HG03097 (cell line): Measurements from ENCODE around the gene LSM8.
A peak's percentile ranks its signal among the peaks of the same experiment; 100 is the strongest.
"Not testable (repeated sequence)": the region's sequence is repeated elsewhere in the genome, so short reads cannot be mapped to it uniquely, and the experiment has no call there.

ENCODE experiments used
- ATAC-seq: cut with Tn5 transposase; IDR thresholded peaks from one replicate; pipeline ENCODE4 v1.9.1; 2021; ENCODE audit not compliant: unreplicated experiment, low FRiP score

LSM8 gene

DNA sequence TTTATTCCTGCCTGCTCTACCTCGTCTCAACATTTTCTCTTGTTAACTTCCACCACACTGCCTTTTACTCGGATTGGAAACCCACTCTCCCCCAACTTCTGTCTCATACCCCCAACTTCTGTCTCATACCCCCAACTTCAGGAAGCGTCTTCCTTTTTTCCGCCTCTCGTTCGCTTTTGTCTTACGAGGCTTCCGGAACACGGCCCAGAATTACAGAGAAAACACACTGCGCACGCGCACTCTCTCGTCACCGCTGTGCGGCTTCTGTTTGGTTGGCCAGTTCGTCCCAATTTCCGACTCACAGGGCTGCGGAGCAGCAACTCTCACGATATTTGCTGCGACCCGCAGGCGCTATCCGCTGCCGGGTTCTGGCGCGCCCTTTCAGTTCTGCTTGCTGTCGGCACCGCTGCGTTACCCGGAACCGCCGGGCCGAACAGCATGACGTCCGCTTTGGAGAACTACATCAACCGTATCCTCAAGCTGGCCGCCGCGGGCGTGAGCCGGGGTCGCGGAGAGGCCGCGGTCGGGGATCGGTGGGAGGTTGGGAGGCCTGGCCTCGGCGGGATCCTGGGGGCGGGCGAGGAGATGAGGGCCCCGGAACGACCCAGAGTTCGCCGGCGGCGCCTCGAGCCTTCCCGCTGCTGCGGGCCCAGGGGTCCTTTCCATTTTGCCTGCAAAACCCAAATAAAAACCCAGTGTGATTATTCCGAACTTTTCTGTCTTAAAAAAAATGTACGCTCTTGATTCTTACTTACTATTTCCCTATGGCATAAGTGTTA is at the start of gene LSM8:
LSM8 (plus strand) TSS at position 379 of the 779 bp plus-strand sequence; CDS start at position 439, 60 bp downstream.
- ATAC-seq, result peak; percentile 99

DNA sequence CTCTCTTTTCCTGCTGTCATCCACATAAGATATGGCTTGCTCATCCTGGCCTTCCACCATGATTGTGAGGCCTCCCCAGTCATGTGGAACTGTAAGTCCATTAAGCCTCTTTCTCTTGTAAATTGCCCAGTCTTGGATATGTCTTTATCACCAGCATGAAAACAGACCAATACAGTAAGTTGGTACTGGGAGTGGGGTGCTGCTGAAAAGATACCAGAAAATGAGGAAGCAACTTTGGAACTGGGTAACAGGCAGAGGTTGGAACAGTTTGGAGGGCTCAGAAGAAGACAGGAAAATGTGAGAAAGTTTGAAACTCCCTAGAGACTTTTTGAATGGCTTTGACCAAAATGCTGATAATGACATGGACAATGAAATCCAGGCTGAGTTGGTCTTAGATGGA is 49.5 kb upstream of the LSM8 start:
- ATAC-seq, result not testable (repeated sequence)

DNA sequence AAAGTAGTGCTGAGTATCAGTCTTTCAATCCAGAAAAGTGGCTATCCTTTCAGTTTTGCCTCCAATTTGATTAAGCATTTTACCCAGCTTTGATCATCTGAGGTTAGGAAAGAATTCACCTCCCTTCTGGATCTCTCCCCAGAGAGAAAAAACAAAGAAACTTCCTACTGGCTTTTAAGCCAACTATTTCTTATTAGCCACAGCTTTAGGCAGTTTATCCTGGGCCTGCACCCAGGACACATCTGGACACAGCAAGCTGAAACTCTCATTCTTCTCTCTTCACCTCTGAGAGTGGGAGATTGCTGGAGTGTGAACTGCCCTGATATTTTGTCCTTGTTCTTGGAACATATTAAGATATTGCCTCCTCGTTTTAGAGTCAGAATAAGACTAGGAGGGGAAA is 43.5 kb upstream of the LSM8 start:
- no peak for ATAC-seq

DNA sequence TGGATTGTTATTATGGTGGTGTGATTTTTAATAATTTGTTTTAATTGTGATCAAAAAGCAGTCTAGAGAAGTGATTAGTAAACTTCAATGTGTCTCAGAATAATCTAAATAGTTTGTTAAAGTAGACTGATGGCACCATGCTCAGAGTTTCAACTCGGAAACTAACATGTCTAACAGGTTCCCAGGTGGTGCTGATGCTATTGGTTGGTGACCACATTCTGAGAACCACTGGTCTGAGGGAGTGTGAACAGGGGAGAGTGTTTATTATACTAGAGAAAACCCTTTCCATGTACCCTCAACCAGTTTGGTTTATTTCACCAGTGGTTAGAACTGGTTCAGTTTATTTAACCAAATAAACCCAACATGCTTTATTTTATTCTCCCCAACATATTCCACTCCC is 42.0 kb upstream of the LSM8 start:
- no peak for ATAC-seq

DNA sequence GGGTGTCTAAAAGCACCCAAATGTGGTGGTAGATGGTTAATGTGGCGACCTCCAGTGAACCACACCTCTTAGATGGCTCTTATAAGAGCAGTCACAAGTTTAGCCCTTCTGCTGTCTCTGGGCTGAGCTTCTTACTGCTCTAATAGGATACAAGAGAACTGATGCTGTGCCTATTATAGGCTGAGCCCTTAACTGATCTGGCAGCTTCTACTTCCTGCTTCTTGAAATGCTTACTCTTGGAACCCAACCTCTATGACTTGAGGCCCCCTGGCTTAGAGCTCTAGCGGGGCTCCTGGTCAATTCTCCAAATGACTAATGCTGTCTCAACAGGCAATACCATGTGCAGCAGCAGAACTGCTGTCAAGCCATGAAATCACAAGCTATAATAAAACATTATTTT is 35.0 kb upstream of the LSM8 start:
- ATAC-seq, result no peak

DNA sequence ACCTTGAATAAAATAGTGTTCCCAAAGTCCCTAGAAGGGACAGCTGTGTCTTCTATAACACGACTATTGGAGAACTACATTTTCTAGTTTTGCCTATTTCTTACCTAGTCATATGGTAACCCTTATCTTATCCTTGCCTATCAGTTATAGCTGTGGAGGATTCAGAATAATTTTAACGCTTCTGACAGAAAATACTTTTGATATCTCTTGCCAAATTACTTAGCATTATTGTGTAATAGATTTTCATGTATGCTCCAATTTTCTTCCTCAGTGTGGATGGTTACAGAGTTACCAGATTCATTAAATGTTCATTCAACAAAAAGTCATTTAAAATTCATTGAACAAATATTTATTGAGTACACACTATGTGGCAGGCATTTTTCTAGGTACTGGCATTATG is 34.6 kb upstream of the LSM8 start:
- ATAC-seq, result no peak

DNA sequence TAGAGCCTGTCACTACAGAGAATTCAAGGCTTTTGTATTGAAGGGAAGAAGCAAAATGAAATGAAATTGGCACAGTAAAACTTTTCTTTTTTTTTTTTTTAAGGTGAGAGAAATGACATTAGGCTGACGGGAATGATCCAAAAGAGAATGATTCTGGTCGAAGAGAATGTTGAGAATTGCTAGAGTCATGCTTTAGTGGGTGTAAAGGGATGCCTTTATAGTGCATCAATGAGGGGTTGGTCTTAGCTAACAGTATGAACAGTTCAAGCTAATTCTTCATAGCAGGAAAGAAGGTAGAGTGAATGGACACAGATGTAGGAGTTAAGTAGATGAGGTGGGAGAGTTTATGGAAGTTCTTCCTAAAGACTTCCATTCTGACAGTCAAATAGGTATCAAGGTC is 32.3 kb upstream of the LSM8 start:
- ATAC-seq, result no peak

DNA sequence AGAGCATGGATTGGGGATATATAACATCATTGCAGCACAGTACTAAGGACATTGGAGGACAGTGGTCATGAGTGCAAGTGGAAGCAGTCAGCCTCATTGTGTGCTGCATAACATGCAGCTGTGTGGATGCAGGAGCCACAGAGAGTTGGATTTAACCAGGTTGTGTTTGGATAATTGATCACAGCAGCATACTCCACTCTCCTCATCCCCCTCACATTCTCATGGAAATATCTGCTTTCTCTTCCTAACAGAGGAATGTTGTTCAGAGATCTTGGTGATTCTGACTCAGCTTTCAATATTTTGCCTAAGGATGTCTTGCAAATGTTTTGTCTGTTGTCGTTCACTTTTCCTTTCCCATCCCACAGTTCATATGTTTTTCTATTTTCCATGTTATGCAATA is 31.8 kb upstream of the LSM8 start:
- no peak for ATAC-seq

DNA sequence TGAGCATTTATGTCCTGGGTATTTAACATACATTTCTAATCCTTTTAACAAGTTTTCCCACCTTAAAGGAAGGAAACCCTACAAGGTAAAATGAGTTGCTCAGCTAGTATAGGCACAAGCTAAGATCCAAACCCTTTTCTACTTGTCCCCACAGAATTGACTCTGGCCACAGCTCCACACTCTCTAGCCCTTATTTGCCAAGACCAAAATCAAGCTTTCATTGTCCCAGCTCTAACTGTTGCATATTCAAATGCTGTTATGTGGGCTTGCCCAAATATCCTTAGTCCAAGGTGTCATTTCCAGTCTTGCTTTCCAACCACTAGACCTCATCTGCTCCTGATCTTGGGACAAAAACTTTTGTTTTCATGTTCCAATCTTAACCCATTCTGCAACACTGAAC is 31.3 kb upstream of the LSM8 start:
- ATAC-seq, result no peak

DNA sequence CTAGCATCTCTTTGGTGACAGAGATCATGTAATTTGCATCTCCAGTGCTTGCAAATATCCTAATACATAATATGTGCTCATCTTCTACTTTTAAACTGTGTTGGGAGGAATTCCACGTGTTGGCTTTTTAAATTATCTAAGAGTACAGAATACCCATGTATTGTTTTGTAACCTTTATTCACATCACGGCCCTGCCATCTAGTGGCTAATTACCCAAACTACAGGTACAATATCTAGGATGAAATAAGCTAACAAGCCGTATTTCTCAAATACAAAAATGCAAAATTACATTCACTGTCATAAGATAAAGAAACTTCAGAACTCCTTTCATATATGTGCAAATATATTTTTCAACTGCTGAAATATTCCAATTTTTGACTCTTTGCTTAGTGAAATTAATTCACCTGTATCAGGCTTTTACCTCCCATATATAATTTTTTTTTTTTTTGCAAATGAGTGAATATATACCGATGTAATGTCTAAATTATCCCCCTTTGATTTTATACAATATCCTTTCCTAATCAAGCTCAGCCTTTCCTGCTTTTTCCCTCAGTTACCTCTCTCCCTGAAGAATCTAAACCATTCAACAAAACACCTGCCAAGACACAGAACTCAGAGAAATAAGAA is 30.3 kb upstream of the LSM8 start:
- ATAC-seq, result no peak

DNA sequence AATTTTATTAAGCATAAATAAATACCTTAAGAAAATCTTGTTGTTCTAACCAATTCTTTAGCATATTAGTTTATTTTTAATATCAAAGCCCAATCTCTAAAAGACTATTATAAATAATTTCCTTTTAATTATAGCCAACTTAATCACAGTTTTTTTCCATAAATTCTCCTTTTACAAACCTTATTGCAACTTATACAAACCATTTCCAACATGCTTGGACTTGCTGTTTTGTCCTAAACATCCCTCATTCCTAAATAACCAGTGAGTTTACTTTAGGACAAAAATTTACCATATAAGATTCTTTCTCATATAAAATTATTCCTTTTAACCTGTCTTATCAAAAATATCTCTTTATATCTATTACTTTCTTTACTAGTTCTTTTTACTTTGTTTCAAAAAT is 25.2 kb upstream of the LSM8 start:
- no peak for ATAC-seq

DNA sequence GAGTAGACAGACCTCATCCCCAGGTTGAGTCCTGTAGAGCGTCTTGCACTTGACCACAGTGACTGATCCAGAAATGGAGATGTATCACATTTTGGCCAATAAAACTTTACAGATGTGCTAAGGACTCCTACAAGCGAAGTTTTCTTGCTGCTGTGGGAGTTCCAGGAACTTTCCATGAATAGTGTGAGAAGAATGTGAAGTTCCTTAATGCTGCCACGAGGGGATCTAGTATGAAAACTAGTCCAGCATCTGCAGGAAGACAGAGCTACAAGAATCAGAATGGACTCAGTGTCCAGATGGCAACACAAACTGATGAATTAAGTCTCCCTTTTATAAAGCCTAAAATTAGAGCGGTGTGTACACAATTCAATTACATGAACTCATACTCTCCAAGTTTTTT is 14.8 kb upstream of the LSM8 start:
- ATAC-seq, result no peak

DNA sequence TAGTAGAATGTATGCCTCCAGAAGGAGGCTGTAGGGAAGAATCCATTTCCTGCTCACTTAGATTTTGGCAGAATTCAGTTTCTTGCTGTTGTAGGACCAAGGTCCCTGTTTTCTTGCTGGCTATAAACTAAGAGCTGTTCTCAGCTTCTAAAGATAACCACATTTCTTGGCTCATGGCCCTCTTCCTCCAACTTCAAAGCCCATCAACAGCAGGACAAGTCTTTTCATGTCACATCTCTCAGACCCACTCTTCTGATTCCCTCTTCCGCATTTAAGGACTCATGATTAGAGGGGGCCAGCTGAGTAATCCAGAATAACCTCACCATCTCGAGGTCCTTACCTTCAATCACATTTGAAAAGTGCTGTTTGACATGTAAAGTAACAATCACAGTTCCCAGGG is 8.2 kb upstream of the LSM8 start:
- no peak for ATAC-seq

DNA sequence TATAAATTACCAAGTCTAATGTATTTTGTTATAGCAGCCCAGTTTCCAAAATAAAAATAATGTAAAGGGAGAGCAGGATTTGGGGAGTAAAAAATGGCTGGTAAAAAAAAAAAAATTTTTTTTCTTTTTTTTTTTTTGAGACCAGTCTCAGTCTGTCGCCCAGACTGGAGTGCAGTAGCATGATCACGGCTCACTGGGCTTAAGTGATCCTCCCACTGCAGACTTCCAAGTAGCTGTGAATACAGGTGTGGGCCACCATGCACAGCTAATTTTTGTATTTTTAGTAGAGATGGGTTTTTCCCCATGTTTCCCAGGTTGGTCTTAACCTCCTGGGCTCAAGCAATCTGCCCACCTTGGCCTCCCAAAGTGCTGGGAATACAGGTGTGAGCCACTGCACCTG is 4.8 kb upstream of the LSM8 start:
- no peak for ATAC-seq

DNA sequence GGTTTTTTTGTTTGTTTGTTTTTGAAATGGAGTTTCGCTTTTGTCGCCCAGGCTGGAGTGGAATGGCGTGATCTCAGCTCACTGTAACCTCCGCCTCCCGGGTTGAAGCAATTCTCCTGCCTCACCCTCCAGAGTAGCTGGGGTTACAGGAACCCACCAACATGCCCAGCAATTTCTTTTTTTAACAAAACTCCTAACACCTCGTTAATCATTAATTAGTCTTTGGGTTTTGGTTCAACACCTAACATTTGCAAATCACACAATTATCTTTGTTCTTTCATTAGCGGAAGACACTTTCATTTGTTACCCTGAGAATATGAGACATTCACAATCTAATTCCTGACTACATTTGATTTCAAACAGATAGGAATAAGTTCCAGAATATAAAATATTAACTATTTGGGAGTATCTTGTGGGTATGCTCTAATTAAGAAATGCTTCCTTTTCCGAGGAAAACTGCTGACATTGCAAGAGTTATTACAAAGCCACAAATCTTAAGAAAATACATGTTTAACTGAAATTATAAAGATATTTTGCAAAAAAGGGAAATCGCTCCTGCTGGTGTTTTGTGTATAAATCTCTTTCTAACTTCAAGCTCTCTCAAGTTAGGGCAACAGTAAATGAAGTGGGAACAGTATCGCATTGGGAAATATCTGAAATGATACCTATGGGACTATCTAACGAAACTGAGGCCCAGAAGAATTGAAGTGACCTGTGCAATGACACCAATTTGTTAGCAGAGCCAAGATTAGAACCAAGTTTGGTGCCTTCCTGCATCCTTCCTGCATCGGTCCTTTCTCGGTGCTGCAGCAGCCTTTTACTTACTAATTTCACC is 1.2 kb upstream of the LSM8 start:
- no peak for ATAC-seq

DNA sequence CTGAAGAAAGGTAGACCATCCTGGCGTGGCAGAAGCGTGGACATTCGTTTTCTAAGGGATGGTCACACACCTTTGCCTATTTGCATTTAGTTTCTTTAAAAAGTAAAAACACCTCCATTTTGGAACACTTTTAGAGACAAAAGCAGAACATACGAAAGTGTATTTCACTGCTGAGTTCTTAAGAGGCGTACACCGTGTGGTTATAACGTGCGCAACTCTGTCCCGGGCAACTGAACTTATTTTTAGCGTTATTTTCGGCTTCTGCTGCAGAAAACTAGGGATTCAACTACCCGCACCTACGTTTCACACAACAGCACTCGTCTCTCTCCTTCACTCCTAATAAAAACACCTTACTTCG is 557 bp upstream of the LSM8 start:
- ATAC-seq, result peak; percentile 2

DNA sequence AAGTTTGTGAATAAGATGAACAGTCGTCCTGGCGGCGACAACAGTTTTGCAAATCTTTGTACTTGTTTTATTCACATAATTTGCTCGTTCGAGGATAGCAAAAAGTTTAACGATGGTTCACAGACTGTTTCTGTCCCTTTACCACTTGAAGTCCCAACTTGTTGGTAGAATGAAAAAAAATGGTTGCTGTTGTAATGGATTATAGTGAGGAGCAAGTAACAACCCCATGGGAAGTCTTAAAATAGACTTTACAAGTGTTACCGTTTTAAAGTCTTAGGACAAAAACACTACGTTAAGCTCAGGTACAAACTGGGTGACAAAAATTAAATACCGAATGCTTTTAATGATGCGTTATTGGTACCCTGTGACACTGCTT is 589 bp downstream of the LSM8 start:
- no peak for ATAC-seq

DNA sequence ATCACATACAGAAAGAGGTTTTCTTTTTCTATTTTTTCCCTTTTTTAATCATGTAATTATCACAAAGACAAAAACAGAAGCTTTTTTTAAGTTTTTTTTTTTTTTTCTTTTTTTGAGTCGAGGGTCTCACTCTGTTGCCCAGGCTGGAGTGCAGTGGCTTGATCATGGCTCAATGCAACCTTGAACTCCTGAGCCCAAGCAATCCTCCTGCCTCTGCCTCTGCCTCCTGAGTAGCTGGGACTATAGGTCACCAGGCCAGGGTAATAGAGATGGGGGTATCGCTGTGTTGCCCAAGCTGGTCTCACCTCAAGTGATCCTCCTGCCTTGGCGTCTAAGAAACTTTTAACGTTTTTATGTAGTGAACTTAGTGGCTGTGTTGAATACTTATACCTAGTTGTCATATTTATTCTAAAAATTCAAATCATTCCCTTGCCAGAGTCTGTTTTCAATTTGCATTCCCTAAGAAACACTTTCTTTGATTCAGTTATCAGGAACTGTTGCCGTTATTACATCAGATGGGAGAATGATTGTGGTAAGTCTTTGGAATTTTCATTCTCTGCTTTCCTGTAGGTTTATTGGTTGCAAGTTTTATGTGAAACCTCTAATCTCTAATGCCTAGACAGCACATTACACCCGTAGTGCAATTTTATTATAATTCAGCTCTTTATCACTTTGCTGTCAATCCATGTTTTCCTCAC is 1.3 kb downstream of the LSM8 start:
- ATAC-seq, result no peak

DNA sequence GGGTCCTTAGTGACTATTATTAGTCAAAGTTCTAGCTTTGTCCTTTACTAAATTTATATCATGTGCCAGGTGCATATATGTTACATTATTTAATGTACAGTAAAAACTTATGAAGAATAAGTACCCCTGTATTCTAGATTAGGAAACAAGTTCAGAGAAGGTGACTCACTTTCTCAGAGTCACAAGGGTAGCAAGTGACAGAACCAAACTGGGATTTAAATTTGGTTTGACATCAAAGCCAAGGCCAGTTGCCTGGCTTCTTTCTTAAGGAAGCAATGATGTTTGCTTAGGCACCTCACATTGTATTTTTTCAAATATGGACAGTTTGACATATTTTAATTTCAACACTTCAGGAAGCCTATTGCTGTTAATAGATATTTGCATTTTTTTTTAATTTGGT is 2.5 kb downstream of the LSM8 start:
- ATAC-seq, result no peak

DNA sequence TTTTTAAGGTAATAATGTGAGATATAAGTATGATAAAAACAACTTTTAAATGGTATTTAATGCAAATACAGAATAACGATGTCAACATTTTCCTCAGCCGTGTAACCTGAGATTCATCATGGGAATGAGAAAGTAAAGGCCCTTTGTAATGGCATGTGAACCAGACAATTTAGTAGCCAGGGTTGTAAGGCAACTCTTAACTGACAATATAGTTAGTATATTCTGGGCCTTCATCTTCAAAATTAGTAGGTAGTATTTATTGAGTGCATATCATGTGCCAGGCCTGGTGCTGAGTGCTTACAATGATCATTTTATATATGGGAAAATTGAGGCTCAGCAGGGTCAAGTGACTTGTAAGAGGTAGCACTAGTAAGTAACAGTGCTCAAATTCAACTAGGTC is 10.6 kb downstream of the LSM8 start:
- no peak for ATAC-seq

DNA sequence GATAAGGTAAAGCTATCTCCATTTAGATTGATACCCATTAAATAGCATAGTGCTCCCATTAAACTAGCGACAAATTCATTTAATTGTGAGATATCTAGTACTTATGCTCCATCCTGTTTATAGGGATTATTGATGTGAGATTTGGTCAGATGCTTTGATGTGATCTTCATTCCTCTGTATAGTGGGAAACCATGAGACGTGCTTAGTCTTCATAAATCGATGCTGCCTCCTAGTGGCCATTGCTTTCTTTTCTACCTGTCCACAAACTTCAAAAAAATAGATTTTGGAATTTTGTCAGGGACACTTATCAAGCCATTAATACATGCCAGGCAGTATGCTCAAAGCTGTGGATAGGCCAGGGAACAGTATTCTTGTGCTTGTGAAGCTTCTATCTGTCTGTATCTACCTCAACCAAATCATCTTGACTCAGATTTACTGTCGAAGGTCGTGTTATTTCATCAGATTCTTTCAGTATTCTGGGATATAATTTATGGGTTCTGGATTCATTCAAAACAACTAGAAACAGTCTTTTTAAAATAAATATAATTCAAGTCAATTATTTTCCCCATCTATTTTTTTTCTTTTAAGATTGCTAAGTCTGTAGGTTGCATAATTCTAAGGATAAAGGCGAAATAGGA is 12.0 kb downstream of the LSM8 start:
- no peak for ATAC-seq
